ENCODE measurements around the gene CDC42EP4. TPM values are rescaled to one million over a fixed set of nuclear protein-coding genes. Genes with fewer than 3 reads are reported as not detected.

Gene CDC42EP4
- total and polyA plus RNA-seq, 9 of the 15 experiments (the other 6 are each of a cell fraction or from before 2014, with no cell fraction given) = 0.65 to 20.8 (median 12.3) TPM

- intact Hi-C loops (cut with micrococcal nuclease) = no loop called here
- in situ Hi-C loops (cut with MboI) = no loop called here
- ChIA-PET CTCF (ENCODE audit: low intra/inter-chr PET ratio) (no interaction called here), POLR2A (interaction anchor here (0.6 kb wide), 1 partner anchor 37 kb away, joined by 3 read pairs; no protein-coding TSS in a partner anchor)
- no peak for FAIRE-seq
- no peak for ATAC-seq
- no peak overlapping the region for H2AFZ ChIP-seq (ENCODE audit: low read depth, low read length)
- no peaks in the 10 kb centered on the region for H3K79me2 ChIP-seq (ENCODE audit: control insufficient read depth, insufficient read depth, low read length)
- no peak overlapping the region for H3K27ac ChIP-seq (ENCODE audit: extremely low read depth, low read depth, low read length)
- no peak overlapping the region for H3K9ac ChIP-seq (ENCODE audit: insufficient read depth in 1 of 2, low read depth in 2 of 2, low read length in 2 of 2)
- no peak overlapping the region for H3K4me3 ChIP-seq
- no peak for TF ChIP-seq NBN (IDR thresholded peaks at IDR 0.05; ENCODE audit: low read depth)
- TF ChIP-seq RBM25 (IDR thresholded peaks at IDR 0.05; ENCODE audit: low read depth, low read length, severe bottlenecking) = peak; percentile 38
- DNase-seq (ENCODE audit: extremely low read depth in 1 of 4, low spot score in 3 of 4) = no peak
- H3K4me1 ChIP-seq (replicated peaks in 1 of 2; ENCODE audit: control insufficient read depth in 2 of 2, insufficient read depth in 2 of 2, low read length in 2 of 2) = peaks cover 0 to 7% of the 10 kb centered on the region in 2 experiments; a peak in 2 of 5 replicates
- no peak overlapping the region for H3K4me2 ChIP-seq (ENCODE audit: insufficient read depth, low read length)
- H3K9me3 ChIP-seq (replicated peaks; ENCODE audit: control insufficient read depth, insufficient read depth, low read depth, low read length) = no peaks in the 10 kb centered on the region
- no TSS peak for BruUV-seq (replicated peaks)
- H3K27me3 ChIP-seq (ENCODE audit: control insufficient read depth in 2 of 2, insufficient read depth in 2 of 2, low read length in 2 of 2) = peaks cover 10 to 20% of the 10 kb centered on the region in 2 experiments; a peak in 3 of 5 replicates
- no peaks in the 10 kb centered on the region for H3K36me3 ChIP-seq (ENCODE audit: control insufficient read depth, insufficient read depth, low read length)
- WGBS (ENCODE audit: insufficient coverage, low coverage, missing lambda C conversion rate) = 11% methylated on average over 1 of the region's 1 CpG
- no peaks in the 10 kb centered on the region; the same call in 1 of the 2 replicates for H4K20me1 ChIP-seq (replicated peaks; ENCODE audit: control insufficient read depth, insufficient read depth, low read length)
- H3K9me1 ChIP-seq (ENCODE audit: control insufficient read depth, insufficient read depth, low read length) = no peaks in the 10 kb centered on the region
Measured at GRCh38 chr17:73269791-73270190, 42.0 kb downstream of the CDC42EP4 start.

GRCh38 chr17:73269329-73269615 is 42.5 kb downstream of the CDC42EP4 start:
- H3K9me3 ChIP-seq (replicated peaks; ENCODE audit: control insufficient read depth, insufficient read depth, low read depth, low read length) = no peaks in the 10 kb centered on the region
- H3K4me2 ChIP-seq (ENCODE audit: insufficient read depth, low read length) = no peak overlapping the region
- no peak overlapping the region for H3K27ac ChIP-seq (ENCODE audit: extremely low read depth, low read depth, low read length)
- H3K9ac ChIP-seq (ENCODE audit: insufficient read depth in 1 of 2, low read depth in 2 of 2, low read length in 2 of 2) = no peak overlapping the region
- ChIA-PET CTCF (ENCODE audit: low intra/inter-chr PET ratio) (no interaction called here), POLR2A (no interaction called here)
- peaks cover 8 to 15% of the 10 kb centered on the region in 2 experiments; a peak in 3 of 5 replicates for H3K27me3 ChIP-seq (ENCODE audit: control insufficient read depth in 2 of 2, insufficient read depth in 2 of 2, low read length in 2 of 2)
- BruUV-seq (replicated peaks) = no TSS peak
- no peaks in the 10 kb centered on the region for H3K36me3 ChIP-seq (ENCODE audit: control insufficient read depth, insufficient read depth, low read length)
- H3K4me1 ChIP-seq (replicated peaks in 1 of 2; ENCODE audit: control insufficient read depth in 2 of 2, insufficient read depth in 2 of 2, low read length in 2 of 2) = peaks cover 0 to 7% of the 10 kb centered on the region in 2 experiments; a peak in 2 of 5 replicates
- no peaks in the 10 kb centered on the region; the same call in 1 of the 2 replicates for H4K20me1 ChIP-seq (replicated peaks; ENCODE audit: control insufficient read depth, insufficient read depth, low read length)
- TF ChIP-seq CREBBP (IDR thresholded peaks at IDR 0.05; ENCODE audit: low read depth, low read length) (no peak), POLR3G (IDR thresholded peaks at IDR 0.05; ENCODE audit: extremely low read depth, insufficient read length, insufficient replicate concordance) (no peak), ZNF408 (CRISPR knock-in tag; IDR thresholded peaks at IDR 0.05; ENCODE audit: low read depth) (no peak), NCOA4 (IDR thresholded peaks at IDR 0.05; ENCODE audit: partially characterized antibody) (no peak)
- no peak overlapping the region for H2AFZ ChIP-seq (ENCODE audit: low read depth, low read length)
- FAIRE-seq (no peak), ATAC-seq (no peak), DNase-seq (ENCODE audit: extremely low read depth in 1 of 4, low spot score in 3 of 4) (no peak)
- in situ Hi-C loops (cut with MboI) (no loop called here), intact Hi-C loops (cut with micrococcal nuclease) (no loop called here)
- no peaks in the 10 kb centered on the region for H3K79me2 ChIP-seq (ENCODE audit: control insufficient read depth, insufficient read depth, low read length)
- H3K9me1 ChIP-seq (ENCODE audit: control insufficient read depth, insufficient read depth, low read length) = no peaks in the 10 kb centered on the region
- H3K4me3 ChIP-seq = no peak overlapping the region
